ENCODE data around the gene CAPNS1.
"Not testable (repeated sequence)": the region's sequence is repeated elsewhere in the genome, so short reads cannot be mapped to it uniquely, and the experiment has no call there.

DNA sequence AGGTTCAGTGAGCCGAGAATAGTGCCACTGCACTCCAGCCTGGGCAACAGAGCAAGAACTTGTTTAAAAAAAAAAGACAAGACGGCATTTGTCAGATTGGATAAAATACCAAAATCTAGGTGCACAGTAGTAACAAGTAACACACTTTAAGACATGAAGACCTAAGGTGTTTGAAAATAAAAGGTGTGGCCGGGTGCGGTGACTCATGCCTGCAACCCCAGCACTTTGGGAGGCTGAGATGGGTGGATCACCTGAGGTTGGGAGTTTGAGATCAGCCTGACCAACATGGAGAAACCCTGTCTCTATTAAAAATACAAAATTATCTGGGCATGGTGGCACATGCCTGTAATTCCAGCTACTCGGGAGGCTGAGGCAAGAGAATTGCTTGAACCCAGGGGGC lies 46.9 kb downstream of the CAPNS1 start:
- TF ChIP-seq FOS (IDR thresholded peaks at IDR 0.05; ENCODE audit: extremely low read depth, insufficient read length); MYC (IDR thresholded peaks at IDR 0.05; ENCODE audit: low read depth, low read length); MYC (CRISPR knock-in tag; IDR thresholded peaks at IDR 0.05; ENCODE audit: borderline replicate concordance, low read depth); HNRNPUL1 (IDR thresholded peaks at IDR 0.05; ENCODE audit: low read length); ZNF121 (CRISPR knock-in tag; conservative IDR thresholded peaks at IDR 0.05); JUND (IDR thresholded peaks at IDR 0.05; ENCODE audit: borderline replicate concordance, low read depth, low read length); JUND (tag; IDR thresholded peaks at IDR 0.05; ENCODE audit: borderline replicate concordance, low read depth, low read length); ZNF324 (CRISPR knock-in tag; IDR thresholded peaks at IDR 0.05); HNRNPL (IDR thresholded peaks at IDR 0.05; ENCODE audit: low read depth, low read length); ZZZ3 (IDR thresholded peaks at IDR 0.05): not testable (repeated sequence)
- TF ChIP-seq, protein P1, sequence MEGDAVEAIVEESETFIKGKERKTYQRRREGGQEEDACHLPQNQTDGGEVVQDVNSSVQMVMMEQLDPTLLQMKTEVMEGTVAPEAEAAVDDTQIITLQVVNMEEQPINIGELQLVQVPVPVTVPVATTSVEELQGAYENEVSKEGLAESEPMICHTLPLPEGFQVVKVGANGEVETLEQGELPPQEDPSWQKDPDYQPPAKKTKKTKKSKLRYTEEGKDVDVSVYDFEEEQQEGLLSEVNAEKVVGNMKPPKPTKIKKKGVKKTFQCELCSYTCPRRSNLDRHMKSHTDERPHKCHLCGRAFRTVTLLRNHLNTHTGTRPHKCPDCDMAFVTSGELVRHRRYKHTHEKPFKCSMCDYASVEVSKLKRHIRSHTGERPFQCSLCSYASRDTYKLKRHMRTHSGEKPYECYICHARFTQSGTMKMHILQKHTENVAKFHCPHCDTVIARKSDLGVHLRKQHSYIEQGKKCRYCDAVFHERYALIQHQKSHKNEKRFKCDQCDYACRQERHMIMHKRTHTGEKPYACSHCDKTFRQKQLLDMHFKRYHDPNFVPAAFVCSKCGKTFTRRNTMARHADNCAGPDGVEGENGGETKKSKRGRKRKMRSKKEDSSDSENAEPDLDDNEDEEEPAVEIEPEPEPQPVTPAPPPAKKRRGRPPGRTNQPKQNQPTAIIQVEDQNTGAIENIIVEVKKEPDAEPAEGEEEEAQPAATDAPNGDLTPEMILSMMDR (IDR thresholded peaks at IDR 0.05 in 2 of 3, conservative IDR thresholded peaks at IDR 0.05 in 1 of 3; ENCODE audit: insufficient read depth in 2 of 3, low read depth in 1 of 3, low read length in 3 of 3): not testable (repeated sequence)
- TF ChIP-seq, protein P2, sequence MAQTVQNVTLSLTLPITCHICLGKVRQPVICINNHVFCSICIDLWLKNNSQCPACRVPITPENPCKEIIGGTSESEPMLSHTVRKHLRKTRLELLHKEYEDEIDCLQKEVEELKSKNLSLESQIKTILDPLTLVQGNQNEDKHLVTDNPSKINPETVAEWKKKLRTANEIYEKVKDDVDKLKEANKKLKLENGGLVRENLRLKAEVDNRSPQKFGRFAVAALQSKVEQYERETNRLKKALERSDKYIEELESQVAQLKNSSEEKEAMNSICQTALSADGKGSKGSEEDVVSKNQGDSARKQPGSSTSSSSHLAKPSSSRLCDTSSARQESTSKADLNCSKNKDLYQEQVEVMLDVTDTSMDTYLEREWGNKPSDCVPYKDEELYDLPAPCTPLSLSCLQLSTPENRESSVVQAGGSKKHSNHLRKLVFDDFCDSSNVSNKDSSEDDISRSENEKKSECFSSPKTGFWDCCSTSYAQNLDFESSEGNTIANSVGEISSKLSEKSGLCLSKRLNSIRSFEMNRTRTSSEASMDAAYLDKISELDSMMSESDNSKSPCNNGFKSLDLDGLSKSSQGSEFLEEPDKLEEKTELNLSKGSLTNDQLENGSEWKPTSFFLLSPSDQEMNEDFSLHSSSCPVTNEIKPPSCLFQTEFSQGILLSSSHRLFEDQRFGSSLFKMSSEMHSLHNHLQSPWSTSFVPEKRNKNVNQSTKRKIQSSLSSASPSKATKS (CRISPR knock-in tag; IDR thresholded peaks at IDR 0.05): not testable (repeated sequence)

All from K562 (cell line).